Measurements from ENCODE around the gene NELFB. TPM values are rescaled to one million over a fixed set of nuclear protein-coding genes. Genes with fewer than 3 reads are reported as not detected.
A peak's percentile ranks its signal among the peaks of the same experiment; 100 is the strongest.

The NELFB gene
- total RNA-seq, 2 experiments from 2014 or later: 62.6 to 74.8 TPM

DNA sequence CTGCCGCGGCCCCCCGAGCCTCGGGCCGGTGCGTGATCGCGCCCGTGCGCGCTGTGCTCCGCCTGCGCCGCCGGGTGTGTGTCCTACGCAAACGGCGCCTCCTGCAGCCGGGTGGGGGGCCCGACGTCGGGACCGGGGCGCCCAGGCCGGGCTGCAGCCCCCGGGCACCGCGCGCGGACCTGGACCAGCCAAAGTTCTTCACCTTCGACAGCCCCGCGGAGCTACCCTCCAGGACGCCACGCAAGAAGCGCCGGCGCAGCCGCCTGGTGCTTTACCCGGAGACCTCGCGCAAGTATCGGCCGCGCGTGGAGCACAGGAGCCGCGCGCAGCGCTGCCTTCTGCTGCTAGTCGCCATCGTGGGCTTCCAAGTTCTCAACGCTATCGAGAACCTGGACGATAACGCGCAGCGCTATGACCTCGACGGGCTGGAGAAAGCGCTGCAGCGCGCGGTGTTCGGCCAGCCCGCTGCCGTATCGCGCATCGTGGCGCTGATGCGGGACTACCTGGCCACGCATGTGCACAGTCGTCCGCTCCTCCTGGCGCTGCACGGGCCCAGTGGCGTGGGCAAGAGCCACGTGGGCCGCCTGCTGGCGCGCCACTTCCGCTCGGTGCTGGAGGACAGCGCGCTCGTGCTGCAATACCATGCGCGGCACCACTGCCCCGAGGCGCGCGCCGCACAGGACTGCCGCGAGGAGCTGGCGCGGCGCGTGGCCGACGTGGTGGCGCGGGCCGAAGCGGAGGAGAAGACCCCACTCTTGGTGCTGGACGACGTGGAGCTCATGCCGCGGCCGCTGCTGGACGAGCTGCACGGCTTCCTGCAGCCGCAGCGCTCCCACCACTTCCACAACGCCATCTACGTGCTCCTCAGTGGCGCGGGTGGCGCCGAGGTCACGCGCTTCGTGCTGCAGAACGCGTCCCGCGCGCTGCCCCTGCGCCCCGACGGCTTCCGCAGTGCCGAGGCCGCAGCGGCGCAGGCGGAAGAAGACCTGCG lies 23.9 kb downstream of the NELFB start:
- H3K79me2 ChIP-seq (ENCODE audit: insufficient read depth, low read depth, low read length): no peaks in the 10 kb centered on the region
- H4K20me1 ChIP-seq (ENCODE audit: insufficient read depth, low read length): no peaks in the 10 kb centered on the region
- H3K4me2 ChIP-seq (ENCODE audit: low read length): peak overlapping the region; percentile 81; the same call in 1 of the 2 replicates
- no TSS peak for BruUV-seq (replicated peaks)
- CTCF ChIA-PET (ENCODE audit: unreplicated experiment): no interaction called here
- intact Hi-C loops (cut with micrococcal nuclease; ENCODE audit: unreplicated experiment): no loop called here
- H3K27ac ChIP-seq (ENCODE audit: low read depth, low read length, poor library complexity, severe bottlenecking): peak overlapping the region; percentile 77
- TF ChIP-seq EZH2phosphoT487 (IDR thresholded peaks at IDR 0.05; ENCODE audit: borderline replicate concordance, low read depth, low read length): no peak
- TF ChIP-seq, protein P1, sequence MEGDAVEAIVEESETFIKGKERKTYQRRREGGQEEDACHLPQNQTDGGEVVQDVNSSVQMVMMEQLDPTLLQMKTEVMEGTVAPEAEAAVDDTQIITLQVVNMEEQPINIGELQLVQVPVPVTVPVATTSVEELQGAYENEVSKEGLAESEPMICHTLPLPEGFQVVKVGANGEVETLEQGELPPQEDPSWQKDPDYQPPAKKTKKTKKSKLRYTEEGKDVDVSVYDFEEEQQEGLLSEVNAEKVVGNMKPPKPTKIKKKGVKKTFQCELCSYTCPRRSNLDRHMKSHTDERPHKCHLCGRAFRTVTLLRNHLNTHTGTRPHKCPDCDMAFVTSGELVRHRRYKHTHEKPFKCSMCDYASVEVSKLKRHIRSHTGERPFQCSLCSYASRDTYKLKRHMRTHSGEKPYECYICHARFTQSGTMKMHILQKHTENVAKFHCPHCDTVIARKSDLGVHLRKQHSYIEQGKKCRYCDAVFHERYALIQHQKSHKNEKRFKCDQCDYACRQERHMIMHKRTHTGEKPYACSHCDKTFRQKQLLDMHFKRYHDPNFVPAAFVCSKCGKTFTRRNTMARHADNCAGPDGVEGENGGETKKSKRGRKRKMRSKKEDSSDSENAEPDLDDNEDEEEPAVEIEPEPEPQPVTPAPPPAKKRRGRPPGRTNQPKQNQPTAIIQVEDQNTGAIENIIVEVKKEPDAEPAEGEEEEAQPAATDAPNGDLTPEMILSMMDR (conservative IDR thresholded peaks at IDR 0.05; ENCODE audit: low read length): no peak
- H3K9me2 ChIP-seq (ENCODE audit: insufficient read depth, low read length): no peaks in the 10 kb centered on the region
- H3K36me3 ChIP-seq (ENCODE audit: insufficient read depth, low read length): peaks cover 9% of the 10 kb centered on the region; the same call in 1 of the 2 replicates
- peaks cover 75% of the 10 kb centered on the region for H3K4me1 ChIP-seq (ENCODE audit: insufficient read depth, low read length, poor library complexity, severe bottlenecking)
- H3K4me3 ChIP-seq (ENCODE audit: low read depth, low read length, poor library complexity, severe bottlenecking): no peak overlapping the region
- H2AFZ ChIP-seq (ENCODE audit: low read length): no peak overlapping the region
- POLR2A ChIA-PET: no interaction called here
- no peaks in the 10 kb centered on the region for H3K9me3 ChIP-seq (ENCODE audit: low read length)
- DNase-seq (ENCODE audit: low spot score): no peak

DNA sequence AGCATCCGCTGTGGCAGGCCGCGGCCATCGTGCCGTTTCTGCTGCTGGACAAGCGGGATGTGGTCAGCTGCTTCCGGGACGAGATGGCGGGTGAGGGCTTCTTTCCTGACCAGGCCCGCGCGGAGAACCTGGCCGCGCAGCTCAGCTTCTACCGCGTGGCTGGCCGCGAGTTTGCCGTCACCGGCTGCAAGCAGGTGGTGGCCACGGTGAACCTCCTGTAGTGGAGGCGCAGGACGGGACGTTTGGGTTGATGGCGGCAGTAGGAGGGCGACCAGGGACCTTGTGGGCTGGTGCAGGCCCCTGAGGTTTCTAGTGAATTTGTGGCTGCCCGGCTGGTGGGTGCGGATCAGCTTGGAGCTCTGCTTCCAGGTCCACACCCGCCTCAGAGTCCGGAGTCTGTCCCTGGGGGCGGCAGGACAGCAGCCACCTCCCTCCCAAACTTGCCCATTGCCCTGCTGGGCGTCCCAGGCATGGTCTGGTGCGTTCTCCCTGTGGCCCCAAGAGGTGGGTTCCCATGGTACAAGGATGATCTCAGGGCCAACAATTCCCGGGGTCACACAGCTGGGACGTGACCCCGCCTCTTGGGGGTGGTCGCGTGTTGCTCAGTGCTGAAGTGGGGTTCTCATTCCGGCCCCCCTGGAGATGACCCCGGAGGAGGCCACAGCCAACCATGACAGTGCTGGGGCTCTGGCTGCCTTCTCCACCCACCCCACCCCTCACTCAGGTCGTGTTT lies 24.8 kb downstream of the NELFB start:
- Histone ChIP-seq H3K9me2 (ENCODE audit: insufficient read depth, low read length) (no peaks in the 10 kb centered on the region), H3K79me2 (ENCODE audit: insufficient read depth, low read depth, low read length) (no peaks in the 10 kb centered on the region), H3K4me1 (ENCODE audit: insufficient read depth, low read length, poor library complexity, severe bottlenecking) (peaks cover 66% of the 10 kb centered on the region), H4K20me1 (ENCODE audit: insufficient read depth, low read length) (no peaks in the 10 kb centered on the region), H3K36me3 (ENCODE audit: insufficient read depth, low read length) (peaks cover 11% of the 10 kb centered on the region), H3K4me2 (ENCODE audit: low read length) (no peak overlapping the region), H3K4me3 (ENCODE audit: low read depth, low read length, poor library complexity, severe bottlenecking) (no peak overlapping the region), H3K9me3 (ENCODE audit: low read length) (no peaks in the 10 kb centered on the region), H3K27ac (ENCODE audit: low read depth, low read length, poor library complexity, severe bottlenecking) (no peak overlapping the region), H2AFZ (ENCODE audit: low read length) (no peak overlapping the region)
- TF ChIP-seq EZH2phosphoT487 (IDR thresholded peaks at IDR 0.05; ENCODE audit: borderline replicate concordance, low read depth, low read length): no peak
- TF ChIP-seq, protein P1 (conservative IDR thresholded peaks at IDR 0.05; ENCODE audit: low read length): no peak
- ChIA-PET CTCF (ENCODE audit: unreplicated experiment) (no interaction called here), POLR2A (no interaction called here)
- no TSS peak for BruUV-seq (replicated peaks)
- DNase-seq (ENCODE audit: low spot score): no peak
- intact Hi-C loops (cut with micrococcal nuclease; ENCODE audit: unreplicated experiment): no loop called here
